ENCODE results near the gene NYAP2.
A peak's percentile ranks its signal among the peaks of the same experiment; 100 is the strongest.

The NYAP2 gene

GRCh38 chr2:225429717-225430116 is 30.2 kb downstream of the NYAP2 start:
- DNase-seq (ENCODE audit: low spot score) = peak; percentile 7

GRCh38 chr2:225431105-225431863 is 31.8 kb downstream of the NYAP2 start:
- no peak for DNase-seq (ENCODE audit: low spot score)

GRCh38 chr2:225434014-225434413 is 34.5 kb downstream of the NYAP2 start:
- no peak for DNase-seq (ENCODE audit: low spot score)

GRCh38 chr2:225437319-225437718 is 37.8 kb downstream of the NYAP2 start:
- no peak for DNase-seq (ENCODE audit: low spot score)

- DNase-seq (ENCODE audit: low spot score) = no peak
These were observed 38.7 kb downstream of the NYAP2 start for GRCh38 chr2:225438248-225438647.

GRCh38 chr2:225452677-225453076 is 53.2 kb downstream of the NYAP2 start:
- DNase-seq (ENCODE audit: low spot score) = no peak

- DNase-seq (ENCODE audit: low spot score) = no peak
These were observed 54.9 kb downstream of the NYAP2 start for GRCh38 chr2:225454412-225454811.

DNA sequence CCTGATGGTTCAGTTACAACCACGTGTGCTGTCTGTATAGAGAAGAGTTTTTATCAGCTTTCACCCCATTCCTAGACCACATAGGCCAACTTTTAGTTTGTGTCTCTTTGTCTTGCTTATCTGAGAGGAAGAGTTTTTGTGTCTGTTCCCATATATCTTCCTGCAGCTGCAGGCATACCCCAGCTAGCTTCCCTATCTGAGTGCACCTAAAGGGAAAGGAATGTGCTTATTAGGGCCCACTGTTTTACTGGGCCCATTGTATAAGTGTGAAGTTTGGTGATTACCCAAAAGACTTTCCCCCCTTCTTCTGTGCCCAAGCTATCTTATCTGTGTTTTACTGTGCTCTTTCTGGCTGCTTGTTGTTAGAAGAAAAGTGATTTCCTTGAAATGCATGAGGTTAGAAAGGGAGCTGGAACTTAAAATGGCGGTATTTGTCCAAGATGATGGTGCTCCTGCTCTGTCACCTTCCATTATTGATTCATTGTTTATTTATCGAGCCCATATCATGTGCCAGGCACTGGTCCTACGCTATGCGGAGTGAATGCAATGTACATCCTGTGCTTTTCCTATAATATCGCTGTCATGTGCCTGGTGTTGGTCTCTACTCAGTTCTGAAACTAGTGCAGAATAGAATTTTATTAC is 57.2 kb downstream of the NYAP2 start:
- no peak for DNase-seq (ENCODE audit: low spot score)

DNA sequence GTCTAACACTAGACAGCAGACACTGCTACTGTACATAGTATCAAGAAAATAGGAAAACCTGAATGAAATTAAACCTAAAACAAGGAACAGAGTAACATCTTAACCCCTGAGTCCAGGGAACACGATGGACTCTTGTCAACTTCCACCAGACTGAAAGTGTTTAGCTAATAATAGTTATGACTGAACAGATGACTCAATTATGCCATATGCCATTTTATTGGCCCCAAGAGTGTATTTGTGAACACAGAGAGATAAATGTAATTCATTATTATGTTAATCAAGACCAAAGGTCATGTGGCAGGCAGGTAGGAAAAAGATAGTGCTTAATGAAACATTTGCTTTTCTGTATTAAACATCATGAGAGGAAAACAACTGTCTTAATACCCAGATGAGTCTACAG is 58.0 kb downstream of the NYAP2 start:
- DNase-seq (ENCODE audit: low spot score) = no peak

GRCh38 chr2:225458431-225459117 is 59.1 kb downstream of the NYAP2 start:
- no peak for DNase-seq (ENCODE audit: low spot score)

- no peak for DNase-seq (ENCODE audit: low spot score)
These were observed 62.9 kb downstream of the NYAP2 start for GRCh38 chr2:225462417-225462816.

DNA sequence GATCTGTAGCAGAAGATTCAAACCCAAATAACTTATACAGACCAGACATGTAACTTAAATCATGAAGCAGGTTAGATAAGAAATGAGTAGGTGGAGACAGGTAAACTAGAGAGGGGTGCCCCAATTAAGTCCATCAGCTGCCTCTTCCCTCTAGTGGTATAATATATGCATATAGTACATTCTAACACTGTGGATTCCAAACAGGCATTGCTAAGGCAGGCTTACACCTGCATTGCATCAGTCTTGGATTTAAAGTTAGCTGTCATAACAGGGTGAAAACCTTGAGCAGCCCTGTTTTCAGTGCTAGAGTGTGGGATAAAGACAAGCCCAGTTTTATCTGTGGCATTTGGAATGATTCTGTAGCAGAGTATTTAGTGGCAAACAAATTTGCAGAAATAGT is 63.4 kb downstream of the NYAP2 start:
- no peak for DNase-seq (ENCODE audit: low spot score)

GRCh38 chr2:225463449-225463848 is 63.9 kb downstream of the NYAP2 start:
- DNase-seq (ENCODE audit: low spot score) = no peak

- DNase-seq (ENCODE audit: low spot score) = no peak
These were observed 65.0 kb downstream of the NYAP2 start for GRCh38 chr2:225464346-225465025.

GRCh38 chr2:225465827-225466226 is 66.3 kb downstream of the NYAP2 start:
- DNase-seq (ENCODE audit: low spot score) = no peak

DNA sequence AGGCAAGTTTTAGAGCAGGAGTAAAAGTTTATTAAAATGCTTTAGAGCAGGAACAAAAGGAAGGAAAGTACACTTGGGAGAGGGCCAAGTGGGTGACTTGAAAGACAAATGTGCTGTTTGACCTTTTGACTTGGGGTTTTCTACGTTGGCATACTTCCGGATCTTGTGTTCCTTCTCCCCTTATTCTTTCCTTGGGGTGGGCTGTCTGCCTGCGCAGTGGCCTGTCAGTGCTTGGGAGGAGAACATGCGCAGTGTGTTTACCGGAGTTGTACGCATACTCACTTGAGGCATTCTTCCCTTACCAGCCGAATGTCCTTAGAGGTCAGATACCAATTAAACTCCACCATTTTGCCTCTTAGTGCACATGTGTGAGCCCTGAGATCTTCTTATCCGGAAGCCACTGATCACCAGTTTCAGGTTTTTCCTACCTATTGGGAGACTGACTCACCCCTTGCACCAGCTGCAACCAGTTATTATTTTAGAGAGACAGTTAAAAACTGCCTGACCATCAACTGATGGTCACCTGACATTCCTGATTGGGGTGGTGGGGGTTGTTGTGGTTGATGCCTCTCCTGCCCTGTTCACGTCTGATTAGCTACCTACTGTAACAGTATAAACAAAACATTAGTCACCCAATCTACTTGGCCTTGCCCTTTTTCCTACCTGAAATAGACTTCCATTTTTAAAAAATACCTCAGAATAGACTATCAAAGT is 67.5 kb downstream of the NYAP2 start:
- DNase-seq (ENCODE audit: low spot score) = no peak

DNA sequence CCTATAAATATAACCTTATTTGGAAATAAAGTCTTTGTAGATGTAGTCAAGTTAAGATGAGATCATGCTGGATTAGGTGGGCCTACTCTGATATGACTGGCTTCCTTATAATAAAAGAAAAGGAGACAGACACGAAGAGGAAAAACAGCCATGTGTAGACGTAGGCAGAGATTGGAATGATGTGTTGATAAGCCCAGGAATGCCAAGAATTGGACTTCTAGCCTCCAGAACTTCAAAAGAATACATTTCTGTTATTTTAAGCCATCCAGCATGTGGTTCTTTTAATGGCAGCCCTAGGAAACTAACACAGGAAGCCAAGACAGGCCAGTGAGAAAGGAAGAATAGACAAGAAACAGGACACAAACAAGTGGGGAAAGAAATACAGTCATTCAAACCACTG is 68.6 kb downstream of the NYAP2 start:
- DNase-seq (ENCODE audit: low spot score) = no peak

DNA sequence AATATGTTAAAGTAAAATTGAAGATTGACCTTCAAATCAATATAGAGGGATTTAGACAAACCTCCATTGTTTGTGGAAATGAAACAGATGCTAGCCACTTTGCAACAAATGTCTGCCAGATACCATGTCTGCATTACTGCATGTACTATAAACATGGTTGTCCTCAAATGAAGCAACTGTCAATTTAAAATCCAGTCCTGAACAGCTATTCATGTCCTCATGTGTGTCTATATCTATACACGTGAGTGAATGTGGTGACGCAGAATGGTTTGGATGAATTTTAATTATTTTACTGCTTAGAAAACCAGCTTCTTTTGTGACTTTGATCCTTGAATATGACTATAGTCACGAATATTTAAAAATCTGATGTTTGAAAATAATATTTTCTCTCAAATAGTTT is 71.5 kb downstream of the NYAP2 start:
- no peak for DNase-seq (ENCODE audit: low spot score)

DNA sequence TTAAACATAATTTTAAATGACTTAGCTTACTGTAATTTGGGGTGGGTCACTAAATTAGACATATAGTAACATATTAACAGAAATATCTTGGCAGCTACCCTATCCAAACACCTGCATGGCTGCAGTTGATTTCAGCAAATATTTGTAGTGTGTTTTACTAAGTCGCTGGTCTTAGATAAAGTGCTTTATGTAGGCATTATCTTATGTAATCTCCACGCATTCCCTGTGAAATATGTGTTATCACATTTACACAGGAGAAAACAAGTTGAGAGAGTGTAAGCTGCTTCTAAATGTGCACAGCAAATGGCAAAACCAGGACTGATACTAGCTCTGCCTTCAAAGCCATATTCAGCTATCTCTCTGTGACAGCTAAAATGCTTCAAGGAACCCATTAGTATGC is 72.0 kb downstream of the NYAP2 start:
- DNase-seq (ENCODE audit: low spot score) = no peak

DNA sequence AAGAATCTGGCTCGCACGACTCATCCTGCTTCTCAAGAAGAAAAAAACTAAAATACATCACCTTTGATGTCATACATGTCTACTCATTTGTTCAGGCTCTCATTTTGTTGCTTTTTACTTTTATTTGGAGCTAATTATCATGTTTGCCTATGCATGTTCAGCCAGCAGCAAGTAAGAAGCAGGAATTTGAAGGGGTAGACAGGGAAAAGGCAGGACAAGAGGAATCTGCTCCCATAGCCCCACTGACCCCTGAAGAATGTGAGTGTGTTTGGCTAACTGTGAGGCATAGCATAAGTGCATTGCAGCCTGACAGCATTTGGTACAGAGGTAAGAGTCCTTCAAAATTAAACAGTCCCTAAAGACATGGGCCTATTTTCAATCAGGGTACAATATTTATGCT is 72.7 kb downstream of the NYAP2 start:
- no peak for DNase-seq (ENCODE audit: low spot score)

- no peak for DNase-seq (ENCODE audit: low spot score)
These were observed 79.9 kb downstream of the NYAP2 start for GRCh38 chr2:225479386-225479785.

DNA sequence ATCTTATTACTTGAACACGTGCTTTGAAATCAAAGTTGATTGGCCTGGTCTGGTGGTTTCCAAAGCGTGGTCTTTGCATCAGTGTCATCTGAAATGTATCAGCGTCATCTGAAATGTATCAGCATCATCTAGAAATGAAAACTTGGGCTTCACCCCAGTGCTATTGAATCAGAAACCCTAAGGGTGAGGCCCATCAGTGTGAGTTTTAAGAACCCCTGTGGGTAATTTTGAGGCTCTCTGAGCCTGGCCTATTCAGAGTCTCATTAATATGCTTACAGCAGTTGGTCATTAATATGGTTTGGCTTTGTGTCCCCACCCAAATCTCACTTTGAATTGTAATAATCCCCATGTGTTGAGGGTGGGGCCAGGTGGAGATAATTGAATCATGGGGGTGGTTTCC is 85.2 kb downstream of the NYAP2 start:
- no peak for DNase-seq (ENCODE audit: low spot score)

Data from AG08396 (cell line).